HG02678 (cell line): ENCODE data around the gene HLF.

Source experiments
- ATAC-seq: cut with Tn5 transposase; IDR thresholded peaks from one replicate; pipeline ENCODE4 v1.9.1; 2021; ENCODE audit warnings: mild to moderate bottlenecking, moderate library complexity; ENCODE audit not compliant: unreplicated experiment

HLF gene

GRCh38 chr17:55289978-55290377, 25.2 kb downstream of the HLF start:
- ATAC-seq: no peak

GRCh38 chr17:55290492-55291113, 25.8 kb downstream of the HLF start:
- ATAC-seq: no peak

- ATAC-seq: no peak
Observed at GRCh38 chr17:55291114-55291507, 26.4 kb downstream of the HLF start.

- no peak for ATAC-seq
Observed at GRCh38 chr17:55292094-55292493, 27.3 kb downstream of the HLF start.

- ATAC-seq: no peak
Observed at GRCh38 chr17:55294042-55294751, 29.4 kb downstream of the HLF start.

- peak; percentile 78 for ATAC-seq
Observed at GRCh38 chr17:55295411-55296170, 30.8 kb downstream of the HLF start.

GRCh38 chr17:55296171-55296695, 31.5 kb downstream of the HLF start:
- ATAC-seq: no peak

- no peak for ATAC-seq
Observed at GRCh38 chr17:55296699-55297098, 31.9 kb downstream of the HLF start.

- no peak for ATAC-seq
Observed at GRCh38 chr17:55298111-55298730, 33.5 kb downstream of the HLF start.

GRCh38 chr17:55299162-55299838, 34.5 kb downstream of the HLF start:
- no peak for ATAC-seq

- no peak for ATAC-seq
Observed at GRCh38 chr17:55299890-55300289, 35.1 kb downstream of the HLF start.

GRCh38 chr17:55300479-55301290, 35.9 kb downstream of the HLF start:
- ATAC-seq: no peak

GRCh38 chr17:55301521-55302406, 37.0 kb downstream of the HLF start:
- no peak for ATAC-seq

GRCh38 chr17:55302407-55302787, 37.6 kb downstream of the HLF start:
- no peak for ATAC-seq

- no peak for ATAC-seq
Observed at GRCh38 chr17:55303008-55303493, 38.3 kb downstream of the HLF start.

- no peak for ATAC-seq
Observed at GRCh38 chr17:55303701-55304145, 39.0 kb downstream of the HLF start.

- ATAC-seq: no peak
Observed at GRCh38 chr17:55304171-55304859, 39.6 kb downstream of the HLF start.
